HepG2 (cell line): ENCODE measurements around the gene MYOF. TPM values are rescaled to one million over a fixed set of nuclear protein-coding genes. Genes with fewer than 3 reads are reported as not detected.

ENCODE experiments used
- ATAC-seq: fragments of 200-7000 bp; cut with Tn5 transposase; 3 replicates; pipeline ENCODE4 v1.9.1; 2020; ENCODE audit warnings: mild to moderate bottlenecking, moderate library complexity
- BruUV-seq: library from RNA; stranded (reverse); fragments of 400-500 nt; replicated peaks from 2 replicates; lab custom pipeline; 2021; lab: Mats Ljungman, UMichigan
- CTCF ChIA-PET: fragments of 300-600 bp; formaldehyde crosslinking; extraction: SDS; loops from one replicate; lab custom pipeline; 2021; ENCODE audit warnings: low total read pairs, inconsistent platforms, low intra/inter-chr PET ratio; lab: Yijun Ruan, JAX
- POLR2A ChIA-PET: fragments of 350-600 bp; sonication (Branson Sonifier 250); formaldehyde crosslinking; loops from one replicate; lab custom pipeline; 2020; ENCODE audit warnings: antibody characterized with exemption, inconsistent platforms; lab: Yijun Ruan, JAX
- DNase-seq: peaks from one replicate; pipeline ENCODE4 v3.0.0-alpha.2; 2015; ENCODE audit warnings: low spot score
- FAIRE-seq: peaks from 3 replicates; lab custom pipeline; 2011; peaks lifted over from hg19 to GRCh38; lab: Jason Lieb, UNC
- H2AFZ ChIP-seq: one replicate; pipeline ENCODE4 v1.6.1; 2011; ENCODE audit warnings: low read length, inconsistent platforms
- H3K27ac ChIP-seq: fragments of 300-600 bp; 3 replicates; pipeline ENCODE4 v1.8.0; 2011; ENCODE audit warnings: mixed run types, mild to moderate bottlenecking, mixed read lengths, low read length, inconsistent platforms; ENCODE audit not compliant: insufficient read depth; ENCODE audit errors: extremely low read length
- H3K27me3 ChIP-seq, 2 experiments: fragments of 200-600 bp in 1 of 2; 2 replicates in 1 of 2; 3 replicates in 1 of 2; pipeline versions ENCODE4 v1.6.0 to v1.8.0; 2011; ENCODE audit warnings: low read length in 2 of 2, mild to moderate bottlenecking in 2 of 2, moderate library complexity in 2 of 2, inconsistent platforms in 1 of 2; ENCODE audit not compliant: insufficient read depth in 2 of 2, control insufficient read depth in 1 of 2
- H3K36me3 ChIP-seq, 2 experiments: fragments of 200-600 bp in 1 of 2; replicated peaks in 1 of 2; 2 replicates in 1 of 2; 3 replicates in 1 of 2; pipeline versions ENCODE4 v1.5.1 to v1.8.0; 2011; ENCODE audit warnings: low read length in 2 of 2, inconsistent platforms in 1 of 2; ENCODE audit not compliant: insufficient read depth in 2 of 2, control insufficient read depth in 1 of 2
- H3K4me1 ChIP-seq: 2 replicates; pipeline ENCODE4 v1.5.1; 2012; ENCODE audit warnings: low read length, inconsistent platforms; ENCODE audit not compliant: insufficient read depth
- H3K4me2 ChIP-seq: 2 replicates; pipeline ENCODE4 v1.6.0; 2011; ENCODE audit warnings: low read depth, low read length, inconsistent platforms
- H3K4me3 ChIP-seq, 3 experiments: fragments of 200-600 bp in 1 of 3; sonication (generic), shearing (Covaris generic) in 1 of 3; replicated peaks in 1 of 3; 2 replicates each; pipeline ENCODE4 v1.5.1; 2011 to 2016; ENCODE audit warnings: low read length in 3 of 3, inconsistent platforms in 2 of 3, low read depth in 2 of 3, mild to moderate bottlenecking in 2 of 3, control low read depth in 1 of 3, mixed read lengths in 1 of 3; ENCODE audit not compliant: insufficient read depth in 1 of 3
- H3K79me2 ChIP-seq: one replicate; pipeline ENCODE4 v1.6.1; 2011; ENCODE audit warnings: low read length, inconsistent platforms; ENCODE audit not compliant: insufficient read depth
- H3K9ac ChIP-seq: 2 replicates; pipeline ENCODE4 v1.6.0; 2011; ENCODE audit warnings: mild to moderate bottlenecking, low read depth, low read length, inconsistent platforms; ENCODE audit not compliant: insufficient read depth
- H3K9me3 ChIP-seq: 2 replicates; pipeline ENCODE4 v1.5.1; 2012; ENCODE audit warnings: mild to moderate bottlenecking, low read length
- H4K20me1 ChIP-seq: 2 replicates; pipeline ENCODE4 v1.6.0; 2011; ENCODE audit warnings: inconsistent platforms, mild to moderate bottlenecking, low read length, moderate library complexity; ENCODE audit not compliant: insufficient read depth
- E2F1 ChIP-seq: sonication (generic); formaldehyde crosslinking; IDR thresholded peaks from 2 replicates; pipeline ENCODE4 v1.5.0; 2020; ENCODE audit warnings: missing genetic modification reagents
- FOXP4 ChIP-seq: sonication (generic); formaldehyde crosslinking; IDR thresholded peaks from 2 replicates; pipeline ENCODE4 v1.4.0; 2020; ENCODE audit warnings: missing genetic modification reagents
- HMG20B ChIP-seq: conservative IDR thresholded peaks from 2 replicates; pipeline ENCODE4 v1.6.1; 2016; ENCODE audit warnings: missing genetic modification reagents, missing compliant biosample characterization
- MYNN ChIP-seq: sonication (generic); formaldehyde crosslinking; IDR thresholded peaks from 2 replicates; pipeline ENCODE4 v1.4.0; 2020; ENCODE audit warnings: mild to moderate bottlenecking, low read depth, missing genetic modification reagents
- NR2F6 ChIP-seq, 2 experiments: IDR thresholded peaks; 2 replicates each; pipeline ENCODE4 v1.6.1; 2016; ENCODE audit warnings: antibody characterized with exemption in 1 of 2, mild to moderate bottlenecking in 1 of 2
- SP4 ChIP-seq: sonication (generic); formaldehyde crosslinking; IDR thresholded peaks from 2 replicates; pipeline ENCODE4 v1.8.1; 2023; ENCODE audit warnings: mild to moderate bottlenecking, missing genetic modification reagents
- TAF15 ChIP-seq: fragments of 200-400 bp; formaldehyde crosslinking; IDR thresholded peaks from one replicate; pipeline ENCODE4 v1.6.1; 2018; ENCODE audit warnings: mild to moderate bottlenecking, low read depth, low read length; ENCODE audit not compliant: poor library complexity, severe bottlenecking
- TEAD3 ChIP-seq: optimal IDR thresholded peaks from 2 replicates; pipeline ENCODE3; 2016; ENCODE audit warnings: borderline replicate concordance
- ZFX ChIP-seq: sonication (generic); formaldehyde crosslinking; IDR thresholded peaks from 2 replicates; pipeline ENCODE4 v1.4.0; 2020; ENCODE audit warnings: mild to moderate bottlenecking, low read depth, missing genetic modification reagents, moderate library complexity
- ZNF101 ChIP-seq: sonication (generic); formaldehyde crosslinking; IDR thresholded peaks from 2 replicates; pipeline ENCODE4 v1.4.0; 2020; ENCODE audit warnings: mild to moderate bottlenecking, low read depth, missing genetic modification reagents, borderline replicate concordance
- ZNF136 ChIP-seq: sonication (generic); formaldehyde crosslinking; IDR thresholded peaks from 2 replicates; pipeline ENCODE4 v1.8.1; 2022; ENCODE audit warnings: low read depth, mild to moderate bottlenecking, moderate library complexity, missing genetic modification reagents
- WGBS: methylation state at CpG from one replicate; pipeline ENCODE4 v1.1.6; 2017; ENCODE audit warnings: low lambda C conversion rate; 5-methylcytosine and 5-hydroxymethylcytosine counted together
- in situ Hi-C: cut with HindIII; loops from 2 replicates; pipeline ENCODE4 v1.10.0; 2017; ENCODE audit warnings: low pct_unique_long_range_greater_than_20kb; ENCODE audit not compliant: extremely low pct_ligation_motif_present
- intact Hi-C: fragments of 100-400 bp; cut with micrococcal nuclease; formaldehyde crosslinking; loops from one replicate; pipeline ENCODE4 v1.10.0; 2022; ENCODE audit not compliant: unreplicated experiment
- polyA plus RNA-seq, 8 experiments: library from polyadenylated mRNA; depleted of rRNA in 3 of 8; stranded (reverse) in 7 of 8; unstranded in 1 of 8; fragments of >200 nt; fragmentation: Illumina TruSeq in 4 of 8; extraction: Trizol in 4 of 8; gene quantifications; 2 replicates each; pipeline versions ENCODE4 v1.2.1 to v1.2.3, GENCODE V29; 2011 to 2016; ENCODE audit warnings: low read depth in 4 of 8, missing spikeins in 1 of 8, mixed read lengths in 1 of 8; ENCODE audit not compliant: insufficient read depth in 1 of 8
- total RNA-seq, 5 experiments: library from RNA; depleted of rRNA; stranded (reverse); fragments of >200 nt; fragmentation: Illumina TruSeq; extraction: Trizol; gene quantifications; 2 replicates each; pipeline ENCODE4 v1.2.3, GENCODE V29; 2016; ENCODE audit warnings: low read depth in 1 of 5
- TF ChIP-seq, protein P1 (sequence below): sonication (generic); formaldehyde crosslinking; IDR thresholded peaks from 2 replicates; pipeline ENCODE4 v1.9.0; 2022; ENCODE audit warnings: missing genetic modification reagents, mild to moderate bottlenecking, borderline replicate concordance
- TF ChIP-seq, protein P2 (sequence below): IDR thresholded peaks from 2 replicates; pipeline ENCODE4 v1.6.1; 2012; ENCODE audit warnings: low read length, improper control_type of control experiment

Gene MYOF
- total and polyA plus RNA-seq, 2 of the 13 experiments (the other 11 are each of a cell fraction or from before 2014, with no cell fraction given), result 0.18 to 0.42 TPM

GRCh38 chr10:93456480-93456879 lies 25.7 kb downstream of the MYOF start (continued):
- TF ChIP-seq, protein P1, sequence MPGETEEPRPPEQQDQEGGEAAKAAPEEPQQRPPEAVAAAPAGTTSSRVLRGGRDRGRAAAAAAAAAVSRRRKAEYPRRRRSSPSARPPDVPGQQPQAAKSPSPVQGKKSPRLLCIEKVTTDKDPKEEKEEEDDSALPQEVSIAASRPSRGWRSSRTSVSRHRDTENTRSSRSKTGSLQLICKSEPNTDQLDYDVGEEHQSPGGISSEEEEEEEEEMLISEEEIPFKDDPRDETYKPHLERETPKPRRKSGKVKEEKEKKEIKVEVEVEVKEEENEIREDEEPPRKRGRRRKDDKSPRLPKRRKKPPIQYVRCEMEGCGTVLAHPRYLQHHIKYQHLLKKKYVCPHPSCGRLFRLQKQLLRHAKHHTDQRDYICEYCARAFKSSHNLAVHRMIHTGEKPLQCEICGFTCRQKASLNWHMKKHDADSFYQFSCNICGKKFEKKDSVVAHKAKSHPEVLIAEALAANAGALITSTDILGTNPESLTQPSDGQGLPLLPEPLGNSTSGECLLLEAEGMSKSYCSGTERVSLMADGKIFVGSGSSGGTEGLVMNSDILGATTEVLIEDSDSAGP (CRISPR knock-in tag), result no peak
- no peak for TF ChIP-seq MYNN (CRISPR knock-in tag)
- no peak for TF ChIP-seq SP4 (CRISPR knock-in tag)

DNA sequence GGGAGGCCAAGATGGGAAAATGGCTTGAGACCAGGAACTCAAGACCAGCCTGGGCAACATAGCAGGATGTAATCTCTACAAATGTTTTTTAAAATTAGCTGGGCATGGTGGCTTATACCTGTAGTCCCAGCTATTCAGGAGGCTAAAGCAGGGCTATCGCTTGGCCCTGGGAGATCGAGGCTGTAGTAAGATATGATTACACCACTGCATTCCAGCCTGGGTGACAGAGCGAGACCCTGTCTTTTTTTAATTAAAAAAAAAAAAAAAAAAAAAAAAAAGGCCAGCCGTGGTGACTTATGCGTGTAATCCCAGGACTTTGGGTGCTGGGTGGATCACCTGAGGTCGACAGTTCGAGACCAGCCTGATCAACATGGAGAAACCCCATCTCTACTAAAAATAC lies 27.4 kb downstream of the MYOF start:
- Histone ChIP-seq H4K20me1 (no peaks in the 10 kb centered on the region), H3K9ac (no peak overlapping the region), H3K27ac (no peak overlapping the region), H2AFZ (no peak overlapping the region), H3K4me1 (peaks cover 10% of the 10 kb centered on the region), H3K4me3 (no peak overlapping the region), H3K9me3 (no peaks in the 10 kb centered on the region), H3K27me3 (no peaks in the 10 kb centered on the region), H3K4me2 (no peak overlapping the region), H3K36me3 (no peaks in the 10 kb centered on the region), H3K79me2 (no peaks in the 10 kb centered on the region)
- 72% methylated on average over 7 of the region's 7 CpGs for WGBS
- intact Hi-C loops, result no loop called here
- DNase-seq (no peak), ATAC-seq (no peak), FAIRE-seq (no peak)
- POLR2A ChIA-PET, result no interaction called here
- CTCF ChIA-PET, result no interaction called here
- no TSS peak for BruUV-seq
- in situ Hi-C loops, result no loop called here
- TF ChIP-seq ZFX (CRISPR knock-in tag) (no peak), NR2F6 (IDR thresholded peaks at IDR 0.05) (no peak), NR2F6 (CRISPR knock-in tag; IDR thresholded peaks at IDR 0.05) (no peak), ZNF101 (CRISPR knock-in tag) (no peak), HMG20B (CRISPR knock-in tag) (no peak), ZNF136 (no peak), FOXP4 (CRISPR knock-in tag) (no peak), TEAD3 (CRISPR knock-in tag) (no peak), E2F1 (CRISPR knock-in tag) (no peak), TAF15 (no peak)
- TF ChIP-seq, protein P2, sequence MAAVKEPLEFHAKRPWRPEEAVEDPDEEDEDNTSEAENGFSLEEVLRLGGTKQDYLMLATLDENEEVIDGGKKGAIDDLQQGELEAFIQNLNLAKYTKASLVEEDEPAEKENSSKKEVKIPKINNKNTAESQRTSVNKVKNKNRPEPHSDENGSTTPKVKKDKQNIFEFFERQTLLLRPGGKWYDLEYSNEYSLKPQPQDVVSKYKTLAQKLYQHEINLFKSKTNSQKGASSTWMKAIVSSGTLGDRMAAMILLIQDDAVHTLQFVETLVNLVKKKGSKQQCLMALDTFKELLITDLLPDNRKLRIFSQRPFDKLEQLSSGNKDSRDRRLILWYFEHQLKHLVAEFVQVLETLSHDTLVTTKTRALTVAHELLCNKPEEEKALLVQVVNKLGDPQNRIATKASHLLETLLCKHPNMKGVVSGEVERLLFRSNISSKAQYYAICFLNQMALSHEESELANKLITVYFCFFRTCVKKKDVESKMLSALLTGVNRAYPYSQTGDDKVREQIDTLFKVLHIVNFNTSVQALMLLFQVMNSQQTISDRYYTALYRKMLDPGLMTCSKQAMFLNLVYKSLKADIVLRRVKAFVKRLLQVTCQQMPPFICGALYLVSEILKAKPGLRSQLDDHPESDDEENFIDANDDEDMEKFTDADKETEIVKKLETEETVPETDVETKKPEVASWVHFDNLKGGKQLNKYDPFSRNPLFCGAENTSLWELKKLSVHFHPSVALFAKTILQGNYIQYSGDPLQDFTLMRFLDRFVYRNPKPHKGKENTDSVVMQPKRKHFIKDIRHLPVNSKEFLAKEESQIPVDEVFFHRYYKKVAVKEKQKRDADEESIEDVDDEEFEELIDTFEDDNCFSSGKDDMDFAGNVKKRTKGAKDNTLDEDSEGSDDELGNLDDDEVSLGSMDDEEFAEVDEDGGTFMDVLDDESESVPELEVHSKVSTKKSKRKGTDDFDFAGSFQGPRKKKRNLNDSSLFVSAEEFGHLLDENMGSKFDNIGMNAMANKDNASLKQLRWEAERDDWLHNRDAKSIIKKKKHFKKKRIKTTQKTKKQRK, result no peak
